Activated naive CD8-positive, alpha-beta T cell (primary cell): Measurements from ENCODE around the gene DNM3.
A peak's percentile ranks its signal among the peaks of the same experiment; 100 is the strongest.

ENCODE experiments used
- H3K27ac Mint-ChIP-seq: one replicate; pipeline ENCODE4 v1.8.0; 2021; ENCODE audit warnings: mixed read lengths
- H3K27me3 Mint-ChIP-seq: one replicate; pipeline ENCODE4 v1.8.0; 2021; ENCODE audit warnings: mixed read lengths
- H3K36me3 Mint-ChIP-seq: one replicate; pipeline ENCODE4 v1.8.0; 2021; ENCODE audit warnings: mixed read lengths
- H3K4me1 Mint-ChIP-seq: one replicate; pipeline ENCODE4 v1.8.0; 2021; ENCODE audit warnings: low read depth, mixed read lengths
- H3K4me3 Mint-ChIP-seq: one replicate; pipeline ENCODE4 v1.8.0; 2021; ENCODE audit warnings: mild to moderate bottlenecking, mixed read lengths
- H3K9me3 Mint-ChIP-seq: one replicate; pipeline ENCODE4 v1.8.0; 2021; ENCODE audit warnings: low read depth, mixed read lengths

DNM3 gene

DNA sequence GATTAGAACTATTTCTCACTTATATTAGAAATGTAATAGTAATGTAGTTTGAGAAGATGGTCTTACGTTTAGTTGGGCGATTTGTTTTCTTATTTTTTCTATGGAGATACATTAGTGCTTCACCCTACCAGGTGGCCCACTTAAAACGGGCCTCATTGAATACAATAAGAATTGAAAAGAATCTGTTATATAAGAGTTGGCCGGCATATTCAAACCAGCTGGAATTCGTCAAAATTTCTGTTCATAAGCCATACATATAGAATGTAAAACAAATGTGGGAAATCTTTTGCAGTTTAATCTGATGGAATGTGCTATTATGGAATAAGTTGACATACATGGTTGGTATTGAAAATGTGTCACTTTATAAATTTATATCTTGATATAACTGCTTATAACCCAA, 482.8 kb downstream of the DNM3 start:
- Mint-ChIP-seq H3K27ac (no peak overlapping the region), H3K27me3 (no peaks in the 10 kb centered on the region), H3K9me3 (no peaks in the 10 kb centered on the region), H3K36me3 (peaks cover 2% of the 10 kb centered on the region), H3K4me3 (no peak overlapping the region), H3K4me1 (no peaks in the 10 kb centered on the region)

DNA sequence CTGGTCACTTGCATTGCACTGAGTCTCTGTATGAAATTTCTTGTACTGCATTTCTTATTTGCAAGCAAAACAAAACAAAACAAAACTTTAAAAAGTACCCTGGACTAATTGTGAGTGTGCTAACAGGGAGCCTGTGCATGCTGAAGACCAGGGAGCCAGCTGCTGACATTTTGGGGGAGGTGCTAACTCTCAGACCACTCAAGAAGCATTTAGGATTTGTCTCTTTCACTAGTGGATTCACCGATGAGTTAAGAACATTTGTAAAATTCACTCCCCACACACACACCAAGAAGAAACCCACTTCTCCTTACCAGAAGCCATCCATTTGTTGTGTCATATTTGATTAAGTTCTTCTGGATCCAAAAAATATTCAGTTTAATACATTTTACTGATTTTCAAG, 483.5 kb downstream of the DNM3 start:
- H3K4me1 Mint-ChIP-seq, result no peaks in the 10 kb centered on the region

DNA sequence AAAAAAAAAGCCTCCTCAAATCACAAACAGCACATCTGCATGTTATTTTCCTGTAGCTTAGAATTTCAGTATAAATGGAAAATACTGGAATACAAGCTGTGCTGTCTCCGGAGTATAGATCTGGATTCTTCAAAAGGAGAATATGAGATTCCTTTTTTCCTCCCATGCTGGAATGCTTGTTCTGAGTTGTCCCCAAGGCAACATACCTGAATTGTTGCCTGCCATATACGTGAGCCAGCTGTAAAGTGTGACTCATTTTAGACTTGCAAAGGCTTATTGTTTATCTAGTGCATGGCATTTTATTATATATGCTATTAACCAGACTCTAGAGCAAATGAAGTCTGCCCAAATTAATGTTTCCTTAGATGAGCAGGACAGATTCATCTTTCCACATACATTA, 484.2 kb downstream of the DNM3 start:
- H3K9me3 Mint-ChIP-seq, result no peaks in the 10 kb centered on the region
- no peak overlapping the region for H3K27ac Mint-ChIP-seq
- H3K27me3 Mint-ChIP-seq, result no peaks in the 10 kb centered on the region
- H3K4me3 Mint-ChIP-seq, result no peak overlapping the region
- no peaks in the 10 kb centered on the region for H3K4me1 Mint-ChIP-seq
- peaks cover 2% of the 10 kb centered on the region for H3K36me3 Mint-ChIP-seq

More for the DNA sequence above, 483.5 kb downstream of the DNM3 start:
- Mint-ChIP-seq H3K36me3 (peaks cover 2% of the 10 kb centered on the region), H3K4me3 (no peak overlapping the region), H3K27me3 (no peaks in the 10 kb centered on the region), H3K27ac (no peak overlapping the region), H3K9me3 (no peaks in the 10 kb centered on the region)

DNA sequence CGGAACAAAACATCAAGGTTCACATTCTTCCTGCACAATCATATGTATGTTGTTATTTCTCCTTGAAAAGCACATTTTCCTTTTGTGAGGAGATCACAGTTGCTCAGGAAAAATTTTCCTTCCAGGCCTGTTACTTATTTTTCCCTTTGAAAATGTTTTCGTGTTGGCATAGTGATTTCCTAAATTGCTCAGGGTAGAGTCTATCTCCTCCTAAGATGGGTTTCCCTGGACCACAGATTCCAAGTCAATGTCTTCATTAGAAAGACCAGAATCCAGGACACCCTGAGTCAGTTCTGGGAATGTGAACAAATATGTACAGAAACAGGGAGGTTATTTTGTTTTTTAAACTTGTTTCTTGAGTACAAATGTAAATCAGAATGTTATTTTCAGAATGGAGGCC, 484.8 kb downstream of the DNM3 start:
- H3K36me3 Mint-ChIP-seq, result peaks cover 2% of the 10 kb centered on the region
- no peak overlapping the region for H3K27ac Mint-ChIP-seq
- no peaks in the 10 kb centered on the region for H3K9me3 Mint-ChIP-seq
- no peaks in the 10 kb centered on the region for H3K4me1 Mint-ChIP-seq
- H3K4me3 Mint-ChIP-seq, result no peak overlapping the region
- no peaks in the 10 kb centered on the region for H3K27me3 Mint-ChIP-seq

DNA sequence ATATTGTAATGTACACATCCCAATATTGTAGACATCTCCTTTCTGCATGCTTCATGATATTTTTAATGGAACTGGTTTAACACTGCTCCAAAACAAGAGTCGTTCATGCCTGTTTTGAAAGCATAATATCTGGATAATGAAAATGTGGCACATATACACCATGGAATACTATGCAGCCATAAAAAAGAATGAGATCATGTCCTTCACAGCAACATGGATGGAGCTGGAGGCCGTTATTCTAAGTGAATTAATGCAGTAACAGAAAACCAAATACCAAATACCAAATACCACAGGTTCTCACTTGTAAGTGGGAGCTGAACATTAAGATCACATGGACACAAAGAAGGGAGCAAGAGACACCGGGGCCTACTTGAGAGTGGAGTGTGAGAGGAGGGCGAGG, 487.0 kb downstream of the DNM3 start:
- Mint-ChIP-seq H3K36me3 (peaks cover 5% of the 10 kb centered on the region), H3K4me1 (no peaks in the 10 kb centered on the region), H3K4me3 (no peak overlapping the region), H3K27me3 (no peaks in the 10 kb centered on the region), H3K9me3 (peaks cover 4% of the 10 kb centered on the region), H3K27ac (no peak overlapping the region)

DNA sequence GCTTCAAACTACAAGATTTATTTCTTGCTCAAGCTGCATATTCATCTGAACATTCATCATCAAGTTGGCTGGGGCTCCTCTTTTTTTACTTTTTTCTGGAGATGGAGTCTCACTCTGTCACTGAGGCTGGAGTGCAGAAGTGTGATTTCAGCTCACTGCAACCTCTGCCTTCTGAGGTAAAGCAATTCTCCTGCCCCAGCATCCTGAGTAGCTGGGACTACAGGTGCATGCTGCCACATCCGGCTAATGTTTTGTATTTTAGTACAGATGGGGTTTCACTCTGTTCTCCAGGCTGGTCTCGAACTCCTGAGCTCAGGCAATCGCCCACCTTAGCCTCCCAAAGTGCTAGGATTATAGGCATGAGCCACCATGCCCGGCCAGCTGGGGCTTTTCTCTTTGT, 490.9 kb downstream of the DNM3 start:
- Mint-ChIP-seq H3K27ac (no peak overlapping the region), H3K27me3 (no peaks in the 10 kb centered on the region), H3K36me3 (peaks cover 5% of the 10 kb centered on the region), H3K4me1 (no peaks in the 10 kb centered on the region), H3K4me3 (no peak overlapping the region), H3K9me3 (peaks cover 4% of the 10 kb centered on the region)

DNA sequence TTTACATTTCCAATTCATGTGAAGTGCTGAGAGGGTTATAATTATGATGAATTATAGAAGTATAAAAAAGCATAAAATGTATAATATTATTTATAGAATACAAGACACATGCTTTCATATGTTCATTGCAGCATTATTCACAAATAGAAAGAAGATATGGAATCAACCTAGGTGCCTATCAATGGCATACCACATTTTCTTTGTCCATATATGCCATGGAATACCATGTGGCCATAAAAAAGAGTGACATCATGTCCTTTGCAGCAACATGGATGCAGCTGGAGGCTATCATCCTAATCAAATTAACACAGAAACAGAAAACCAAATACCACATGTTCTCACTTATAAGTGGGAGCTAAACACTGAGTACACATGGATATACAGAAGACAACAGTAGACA, 494.1 kb downstream of the DNM3 start:
- Mint-ChIP-seq H3K27me3 (no peaks in the 10 kb centered on the region), H3K9me3 (peaks cover 4% of the 10 kb centered on the region), H3K4me3 (no peak overlapping the region), H3K4me1 (no peaks in the 10 kb centered on the region), H3K27ac (no peak overlapping the region), H3K36me3 (peaks cover 4% of the 10 kb centered on the region)

DNA sequence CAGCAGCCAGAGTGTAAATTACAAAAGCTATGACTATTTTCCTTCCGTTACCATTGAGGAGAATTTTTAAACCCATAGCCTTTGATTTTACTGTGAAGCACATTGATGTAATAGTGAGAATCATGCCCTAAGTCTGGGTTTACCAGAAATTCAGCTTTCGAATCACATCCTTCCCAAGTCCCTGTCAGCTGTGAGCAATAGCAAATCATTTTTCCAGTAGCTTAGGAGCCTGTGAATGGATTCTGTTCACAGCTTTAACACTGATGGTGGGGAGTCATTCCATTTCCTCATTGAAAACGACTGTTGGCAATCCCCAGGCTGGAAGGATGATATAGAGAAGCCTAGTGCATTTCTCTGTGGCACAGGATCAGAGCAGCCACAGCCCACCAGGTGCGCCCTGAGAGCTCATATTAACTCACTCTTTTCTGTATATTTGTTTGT, 497.0 kb downstream of the DNM3 start:
- no peak overlapping the region for H3K27ac Mint-ChIP-seq
- H3K9me3 Mint-ChIP-seq, result no peaks in the 10 kb centered on the region
- H3K27me3 Mint-ChIP-seq, result no peaks in the 10 kb centered on the region
- peaks cover 2% of the 10 kb centered on the region for H3K36me3 Mint-ChIP-seq
- H3K4me3 Mint-ChIP-seq, result no peak overlapping the region
- peaks cover 7% of the 10 kb centered on the region for H3K4me1 Mint-ChIP-seq

DNA sequence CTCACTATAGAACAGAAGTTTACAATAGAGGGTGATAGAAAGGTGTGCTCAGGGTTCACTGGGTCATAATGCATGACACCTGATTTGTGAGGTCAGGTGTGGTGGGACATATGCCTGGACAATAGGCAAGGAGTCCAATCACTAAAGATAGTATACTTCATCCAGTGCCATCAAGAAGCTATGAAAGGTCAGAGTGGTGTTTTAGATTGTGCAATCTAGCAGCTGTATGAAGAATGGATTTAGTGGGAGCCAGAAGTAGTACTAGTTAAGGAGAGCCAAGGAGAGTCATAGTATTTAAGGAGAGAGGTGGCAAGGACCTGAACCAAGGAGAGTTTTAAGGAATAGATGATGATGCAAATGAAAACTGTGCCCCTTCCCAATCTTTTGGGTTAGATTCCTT, 498.5 kb downstream of the DNM3 start:
- H3K27me3 Mint-ChIP-seq, result no peaks in the 10 kb centered on the region
- no peak overlapping the region for H3K27ac Mint-ChIP-seq
- H3K36me3 Mint-ChIP-seq, result peaks cover 2% of the 10 kb centered on the region
- H3K9me3 Mint-ChIP-seq, result no peaks in the 10 kb centered on the region
- H3K4me3 Mint-ChIP-seq, result no peak overlapping the region
- H3K4me1 Mint-ChIP-seq, result peaks cover 13% of the 10 kb centered on the region

DNA sequence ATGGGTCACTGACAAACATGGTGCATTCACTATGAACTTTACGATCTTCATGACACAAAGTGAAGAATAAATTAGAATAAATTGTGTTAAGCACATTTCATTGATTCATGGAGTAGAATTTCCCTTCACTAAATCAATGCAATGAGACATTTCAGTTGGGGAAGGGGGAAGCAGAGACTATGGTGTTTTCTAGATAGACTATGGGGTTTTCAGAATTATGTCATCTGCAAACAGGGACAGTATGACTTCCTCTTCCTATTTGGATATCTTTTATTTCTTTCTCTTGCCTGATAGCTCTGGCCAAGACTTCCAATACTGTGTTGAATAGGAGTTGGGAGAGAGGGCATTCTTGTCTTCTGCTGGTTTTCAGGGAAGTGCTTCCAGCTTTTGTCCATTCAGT, 499.2 kb downstream of the DNM3 start:
- no peak overlapping the region for H3K27ac Mint-ChIP-seq
- peaks cover 13% of the 10 kb centered on the region for H3K4me1 Mint-ChIP-seq
- H3K9me3 Mint-ChIP-seq, result no peaks in the 10 kb centered on the region
- H3K36me3 Mint-ChIP-seq, result peaks cover 2% of the 10 kb centered on the region
- no peaks in the 10 kb centered on the region for H3K27me3 Mint-ChIP-seq
- H3K4me3 Mint-ChIP-seq, result no peak overlapping the region

DNA sequence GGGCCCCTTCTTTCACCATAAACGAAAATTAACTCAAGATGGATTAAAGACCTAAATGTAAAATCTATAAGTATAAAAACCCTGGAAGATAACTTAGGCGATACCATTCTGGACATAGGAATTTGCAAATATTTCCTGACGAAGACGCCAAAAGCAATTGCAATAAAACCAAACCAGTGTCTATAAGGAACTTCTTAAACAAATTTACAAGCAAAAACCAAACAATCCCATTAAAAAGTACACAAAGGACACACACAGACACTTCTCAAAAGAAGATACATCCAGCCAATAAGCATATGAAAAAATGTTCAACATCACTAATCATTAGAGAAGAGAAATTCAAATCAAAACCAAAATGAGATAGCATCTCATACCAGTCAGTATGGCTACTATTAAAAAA, 500.4 kb downstream of the DNM3 start:
- H3K27me3 Mint-ChIP-seq, result no peaks in the 10 kb centered on the region
- H3K4me1 Mint-ChIP-seq, result peaks cover 13% of the 10 kb centered on the region
- peaks cover 2% of the 10 kb centered on the region for H3K36me3 Mint-ChIP-seq
- no peak overlapping the region for H3K4me3 Mint-ChIP-seq
- H3K9me3 Mint-ChIP-seq, result no peaks in the 10 kb centered on the region
- peak overlapping the region; percentile 18 for H3K27ac Mint-ChIP-seq

DNA sequence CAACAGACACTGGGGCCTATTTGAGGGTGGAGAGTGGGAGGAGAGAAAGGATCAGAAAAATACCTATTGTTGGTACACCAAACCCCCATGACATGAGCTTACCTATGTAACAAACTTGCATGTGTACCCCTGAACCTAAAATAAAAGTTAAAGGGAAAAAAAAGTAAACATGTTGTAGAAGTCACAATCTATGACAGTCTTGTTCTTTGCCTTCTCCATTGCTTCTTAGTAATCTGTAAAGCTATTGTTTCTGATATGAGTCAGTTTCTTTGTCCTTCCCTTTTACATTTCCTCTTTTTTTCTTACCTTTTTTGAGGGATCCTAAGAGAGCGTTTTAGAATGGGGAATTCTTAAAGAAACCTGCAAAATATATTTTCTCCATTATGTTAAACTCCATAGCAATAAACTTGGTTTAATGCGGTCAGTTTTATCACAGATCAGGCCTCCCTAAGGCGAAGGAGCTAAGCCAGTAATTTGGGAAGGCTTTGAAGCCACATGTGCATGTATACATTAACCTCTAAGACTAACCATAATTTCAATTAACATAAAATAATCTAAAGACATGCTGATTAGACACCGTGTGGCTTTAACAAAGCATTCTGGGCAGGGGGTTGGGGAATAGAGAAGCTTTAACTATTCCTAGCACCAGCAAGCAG, 501.4 kb downstream of the DNM3 start:
- H3K36me3 Mint-ChIP-seq, result peaks cover 8% of the 10 kb centered on the region
- no peaks in the 10 kb centered on the region for H3K27me3 Mint-ChIP-seq
- peaks cover 13% of the 10 kb centered on the region for H3K4me1 Mint-ChIP-seq
- H3K9me3 Mint-ChIP-seq, result peaks cover 9% of the 10 kb centered on the region
- no peak overlapping the region for H3K4me3 Mint-ChIP-seq
- peak overlapping the region; percentile 43 for H3K27ac Mint-ChIP-seq

DNA sequence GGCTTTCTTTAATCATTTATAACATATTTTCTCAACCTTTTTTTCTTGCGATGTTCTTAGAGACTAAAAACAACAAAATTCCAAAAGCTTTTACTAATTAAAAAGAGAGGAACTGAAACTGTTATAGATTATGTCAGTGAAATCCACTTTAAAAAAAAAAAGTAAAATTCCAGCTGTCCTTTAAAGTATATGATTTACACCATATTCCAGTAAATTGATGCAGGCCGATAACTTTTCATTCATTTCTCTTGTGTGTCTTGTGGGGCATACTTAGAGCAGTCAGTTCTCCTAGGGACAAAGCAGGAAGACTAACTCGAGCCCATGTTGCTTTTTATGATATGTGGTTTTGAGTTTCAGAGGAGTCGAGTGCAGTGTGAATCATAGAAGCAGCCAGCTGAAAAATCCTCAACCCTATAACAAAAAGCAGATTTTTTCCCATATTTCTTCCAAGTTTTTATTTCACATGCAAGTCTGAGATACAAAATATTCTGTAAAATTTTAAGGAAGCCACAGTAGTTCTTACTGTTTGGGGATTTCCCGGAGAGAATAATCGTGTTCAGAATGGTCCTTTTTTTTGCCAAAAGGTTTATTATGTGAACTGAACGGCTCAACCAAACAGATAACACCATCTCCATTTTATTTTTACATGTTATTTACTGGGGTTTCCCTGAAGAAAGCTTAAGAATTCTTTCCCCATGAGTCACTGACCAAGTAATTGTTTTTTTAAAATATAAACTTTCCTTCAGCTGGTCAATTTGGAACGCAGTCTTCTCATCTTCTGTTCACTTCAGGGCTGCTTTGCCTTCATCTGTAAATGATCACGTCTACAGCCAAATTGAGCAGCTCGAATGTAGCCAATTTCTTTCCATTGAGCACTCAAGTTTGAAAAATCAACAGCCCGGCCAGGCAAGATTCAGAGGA, 502.2 kb downstream of the DNM3 start:
- Mint-ChIP-seq H3K9me3 (peaks cover 12% of the 10 kb centered on the region), H3K27ac (no peak overlapping the region), H3K36me3 (peaks cover 13% of the 10 kb centered on the region), H3K4me1 (peaks cover 13% of the 10 kb centered on the region), H3K4me3 (no peak overlapping the region), H3K27me3 (no peaks in the 10 kb centered on the region)

DNA sequence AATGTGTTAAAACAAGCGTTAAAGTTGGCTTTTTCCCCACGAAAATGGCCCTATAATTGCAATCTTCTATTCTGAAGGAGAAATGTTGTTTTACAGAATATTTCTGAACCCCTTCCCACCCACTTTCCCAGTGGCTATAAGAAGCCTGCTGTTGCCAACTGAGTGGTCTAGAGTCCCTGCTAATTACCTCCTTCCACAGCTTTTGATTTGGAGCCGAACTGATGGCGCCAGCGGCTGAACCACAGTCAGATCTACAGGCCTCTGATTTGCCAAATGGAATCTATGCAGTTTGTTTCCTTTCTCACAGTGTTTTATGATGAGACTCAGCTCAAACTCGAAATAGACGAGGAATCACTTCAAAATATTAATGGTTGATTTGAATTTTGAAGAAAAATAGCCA, 503.1 kb downstream of the DNM3 start:
- Mint-ChIP-seq H3K27me3 (no peaks in the 10 kb centered on the region), H3K27ac (no peak overlapping the region), H3K9me3 (peaks cover 12% of the 10 kb centered on the region), H3K4me3 (no peak overlapping the region), H3K4me1 (peaks cover 13% of the 10 kb centered on the region), H3K36me3 (peaks cover 13% of the 10 kb centered on the region)

DNA sequence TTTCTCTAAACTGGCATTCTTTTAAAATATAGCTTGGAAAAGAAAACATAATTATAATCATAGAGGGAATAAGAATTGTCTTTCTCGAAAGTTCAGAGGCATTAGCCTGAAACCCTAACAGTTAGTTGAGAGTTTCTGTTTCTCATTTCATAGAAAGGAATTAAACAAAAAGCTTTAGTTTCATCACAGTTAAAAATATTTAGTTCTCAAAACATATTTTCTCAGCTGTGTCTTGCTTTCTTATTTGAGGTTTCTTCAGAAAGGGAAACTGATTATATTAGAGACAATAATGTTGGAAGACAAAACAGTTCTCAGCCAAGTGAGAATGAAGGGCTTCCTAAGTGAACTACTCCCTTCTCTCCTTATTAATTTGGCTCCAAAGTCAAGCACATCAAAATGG, 503.8 kb downstream of the DNM3 start:
- H3K4me1 Mint-ChIP-seq, result peaks cover 13% of the 10 kb centered on the region
- H3K27ac Mint-ChIP-seq, result no peak overlapping the region
- H3K27me3 Mint-ChIP-seq, result no peaks in the 10 kb centered on the region
- H3K4me3 Mint-ChIP-seq, result no peak overlapping the region
- peaks cover 12% of the 10 kb centered on the region for H3K9me3 Mint-ChIP-seq
- peaks cover 13% of the 10 kb centered on the region for H3K36me3 Mint-ChIP-seq
